Natural killer cell (primary cell): ENCODE measurements around the gene STX11. TPM values are rescaled to one million over a fixed set of nuclear protein-coding genes. Genes with fewer than 3 reads are reported as not detected.

Source experiments
- ATAC-seq, 3 donors: fragments of 150-1000 bp in 2 of 3; fragments of 200-7000 bp in 1 of 3; cut with Tn5 transposase; 1 replicate in 1 of 3; 2 replicates in 2 of 3; pipeline ENCODE4 v1.10.0; 2021; ENCODE audit warnings: mild to moderate bottlenecking in 2 of 3, moderate library complexity in 2 of 3
- DNase-seq, 2 donors: peaks; one replicate each; pipeline versions ENCODE4 v3.0.0 to v3.0.0-alpha.2; 2013 to 2021; ENCODE audit warnings: mixed read lengths in 1 of 2
- H3K27ac ChIP-seq: one replicate; pipeline ENCODE4 v1.5.1; 2013; ENCODE audit warnings: mild to moderate bottlenecking, low read length
- H3K27me3 ChIP-seq: one replicate; pipeline ENCODE4 v1.6.1; 2013; ENCODE audit warnings: low read length; ENCODE audit not compliant: control insufficient read depth, insufficient read depth
- H3K36me3 ChIP-seq: one replicate; pipeline ENCODE4 v1.6.1; 2013; ENCODE audit warnings: low read length; ENCODE audit not compliant: control insufficient read depth, insufficient read depth
- H3K4me1 ChIP-seq: one replicate; pipeline ENCODE4 v1.6.1; 2013; ENCODE audit warnings: low read length; ENCODE audit not compliant: control insufficient read depth, insufficient read depth
- H3K4me3 ChIP-seq: one replicate; pipeline ENCODE4 v1.5.1; 2013; ENCODE audit warnings: low read length
- H3K9me3 ChIP-seq: one replicate; pipeline ENCODE4 v1.6.1; 2013; ENCODE audit warnings: low read length; ENCODE audit not compliant: control insufficient read depth, insufficient read depth
- H3K27ac Mint-ChIP-seq, 2 donors: one replicate each; pipeline ENCODE4 v1.8.0; 2022; ENCODE audit warnings: mild to moderate bottlenecking in 2 of 2, mixed read lengths in 2 of 2, moderate library complexity in 1 of 2
- H3K27me3 Mint-ChIP-seq, 2 donors: one replicate each; pipeline ENCODE4 v1.8.0; 2022; ENCODE audit warnings: low read depth in 2 of 2, mixed read lengths in 2 of 2
- H3K36me3 Mint-ChIP-seq: one replicate; pipeline ENCODE4 v1.8.0; 2022; ENCODE audit warnings: mixed read lengths
- H3K4me1 Mint-ChIP-seq, 2 donors: one replicate each; pipeline ENCODE4 v1.8.0; 2022; ENCODE audit warnings: mixed read lengths in 2 of 2
- H3K4me3 Mint-ChIP-seq: one replicate; pipeline ENCODE4 v1.8.0; 2022; ENCODE audit warnings: mild to moderate bottlenecking, moderate library complexity, mixed read lengths
- H3K9me3 Mint-ChIP-seq, 2 donors: one replicate each; pipeline ENCODE4 v1.8.0; 2022; ENCODE audit warnings: mixed read lengths in 2 of 2
- WGBS: methylation state at CpG from one replicate; pipeline ENCODE4 v1.1.7; 2013; ENCODE audit warnings: missing lambda C conversion rate; ENCODE audit not compliant: insufficient coverage; 5-methylcytosine and 5-hydroxymethylcytosine counted together
- intact Hi-C: fragments of 100-400 bp; cut with micrococcal nuclease; formaldehyde crosslinking; loops from one replicate; pipeline ENCODE4 v1.14.2; 2022
- total RNA-seq, 4 donors: library from RNA; stranded (reverse); fragments of 120-200 nt in 1 of 4; gene quantifications; one replicate each; pipeline versions ENCODE4 v1.2.3 to v1.2.4, GENCODE V29; 2013 to 2022
- TF ChIP-seq, protein P1 (sequence below): fragments of 200-600 bp; IDR thresholded peaks from one replicate; pipeline ENCODE4 v1.8.0; 2022; ENCODE audit warnings: antibody characterized with exemption

The STX11 gene
- total RNA-seq, 3 donors from 2014 or later (not counting 1 experiment from before 2014, with no cell fraction given), result 21.9 to 38.3 (median 34.2) TPM

DNA sequence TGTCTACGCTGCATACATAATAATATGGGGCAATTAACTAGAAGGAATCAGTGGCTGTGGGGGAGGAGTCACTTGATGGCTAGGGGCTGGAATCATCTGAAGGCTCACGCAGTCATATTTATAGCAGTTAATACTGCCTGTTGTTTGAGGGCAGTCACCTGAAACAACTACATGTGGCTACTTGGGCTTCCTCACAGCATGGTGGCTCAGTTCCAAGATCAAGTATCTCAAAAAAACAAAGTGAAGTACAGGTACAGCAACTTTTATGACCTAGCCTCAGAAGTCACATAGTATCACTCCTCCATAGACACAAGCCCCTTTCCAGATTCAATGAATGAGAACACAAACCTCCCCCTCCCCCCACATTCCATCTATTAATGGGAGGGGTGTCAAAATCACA lies 63.7 kb downstream of the STX11 start:
- H3K4me3 ChIP-seq, result no peak overlapping the region
- H3K27ac ChIP-seq, result no peak overlapping the region
- Mint-ChIP-seq H3K36me3 (no peaks in the 10 kb centered on the region), H3K27me3 (peaks cover 21 to 22% of the 10 kb centered on the region in 2 donors), H3K4me3 (no peak overlapping the region), H3K27ac (no peak overlapping the region), H3K9me3 (no peaks in the 10 kb centered on the region), H3K4me1 (peaks cover 37 to 40% of the 10 kb centered on the region in 2 donors)
- H3K27me3 ChIP-seq, result peaks cover 4% of the 10 kb centered on the region
- H3K36me3 ChIP-seq, result no peaks in the 10 kb centered on the region
- no peaks in the 10 kb centered on the region for H3K9me3 ChIP-seq
- DNase-seq, result no peak
- H3K4me1 ChIP-seq, result peaks cover 24% of the 10 kb centered on the region
- intact Hi-C loops, result no loop called here
- WGBS, result 98% methylated on average over 2 of the region's 2 CpGs
- TF ChIP-seq, protein P1, sequence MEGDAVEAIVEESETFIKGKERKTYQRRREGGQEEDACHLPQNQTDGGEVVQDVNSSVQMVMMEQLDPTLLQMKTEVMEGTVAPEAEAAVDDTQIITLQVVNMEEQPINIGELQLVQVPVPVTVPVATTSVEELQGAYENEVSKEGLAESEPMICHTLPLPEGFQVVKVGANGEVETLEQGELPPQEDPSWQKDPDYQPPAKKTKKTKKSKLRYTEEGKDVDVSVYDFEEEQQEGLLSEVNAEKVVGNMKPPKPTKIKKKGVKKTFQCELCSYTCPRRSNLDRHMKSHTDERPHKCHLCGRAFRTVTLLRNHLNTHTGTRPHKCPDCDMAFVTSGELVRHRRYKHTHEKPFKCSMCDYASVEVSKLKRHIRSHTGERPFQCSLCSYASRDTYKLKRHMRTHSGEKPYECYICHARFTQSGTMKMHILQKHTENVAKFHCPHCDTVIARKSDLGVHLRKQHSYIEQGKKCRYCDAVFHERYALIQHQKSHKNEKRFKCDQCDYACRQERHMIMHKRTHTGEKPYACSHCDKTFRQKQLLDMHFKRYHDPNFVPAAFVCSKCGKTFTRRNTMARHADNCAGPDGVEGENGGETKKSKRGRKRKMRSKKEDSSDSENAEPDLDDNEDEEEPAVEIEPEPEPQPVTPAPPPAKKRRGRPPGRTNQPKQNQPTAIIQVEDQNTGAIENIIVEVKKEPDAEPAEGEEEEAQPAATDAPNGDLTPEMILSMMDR, result no peak
- ATAC-seq, result no peak

DNA sequence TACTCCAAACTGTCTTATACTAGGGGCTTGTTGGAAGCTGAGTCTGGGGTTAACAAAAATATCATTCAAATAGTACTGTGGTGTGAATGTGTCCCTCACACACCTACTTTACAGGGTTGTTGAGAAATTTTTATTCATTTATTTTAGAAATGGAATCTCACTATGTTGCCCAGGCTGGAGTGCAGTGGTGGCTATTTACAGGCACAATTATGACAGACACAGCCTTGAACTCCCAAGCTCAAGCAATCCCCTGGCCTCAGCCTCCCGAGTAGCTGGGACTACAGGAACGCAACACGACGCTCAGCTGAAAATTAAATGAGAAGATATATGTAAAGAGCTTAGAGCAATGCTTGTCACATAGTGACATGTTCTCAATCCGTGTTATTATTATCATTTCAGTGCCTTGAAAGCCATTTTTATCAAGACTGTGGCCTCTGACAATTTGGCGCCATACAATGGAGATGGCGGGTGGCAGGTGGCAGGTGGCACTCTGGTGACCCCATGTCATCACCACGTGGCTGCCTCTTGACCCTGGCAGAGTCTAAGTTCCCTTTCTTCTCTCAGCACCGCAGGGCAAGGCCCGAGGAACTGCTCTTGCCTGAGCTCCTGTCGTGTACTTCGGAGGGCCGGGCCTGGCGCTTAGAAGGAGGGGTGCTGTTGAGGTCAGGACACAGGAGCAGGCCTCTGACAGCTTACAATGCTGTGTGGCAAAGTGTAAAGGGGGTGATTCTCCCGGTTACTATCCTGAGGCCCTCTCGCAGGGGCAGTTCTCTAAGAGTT lies 64.5 kb downstream of the STX11 start:
- no peaks in the 10 kb centered on the region for H3K9me3 Mint-ChIP-seq
- Histone ChIP-seq H3K36me3 (no peaks in the 10 kb centered on the region), H3K9me3 (no peaks in the 10 kb centered on the region), H3K4me3 (no peak overlapping the region), H3K4me1 (peaks cover 24% of the 10 kb centered on the region), H3K27ac (peak overlapping the region; percentile 84), H3K27me3 (no peaks in the 10 kb centered on the region)
- ATAC-seq (no peak), DNase-seq (peak in 1 of 2 donors; percentile 15)
- peaks cover 17 to 20% of the 10 kb centered on the region in 2 donors for H3K27me3 Mint-ChIP-seq
- TF ChIP-seq, protein P1, result no peak
- intact Hi-C loops, result loop anchor here (5.0 kb wide), 2 partner anchors 127 to 267 kb away; no protein-coding TSS in a partner anchor
- H3K4me1 Mint-ChIP-seq, result peaks cover 37 to 40% of the 10 kb centered on the region in 2 donors
- H3K36me3 Mint-ChIP-seq, result no peaks in the 10 kb centered on the region
- peak overlapping the region; percentile 97 for H3K4me3 Mint-ChIP-seq
- WGBS, result 95% methylated on average over 16 of the region's 16 CpGs
- peak overlapping the region; percentile 97 to 100 for H3K27ac Mint-ChIP-seq

DNA sequence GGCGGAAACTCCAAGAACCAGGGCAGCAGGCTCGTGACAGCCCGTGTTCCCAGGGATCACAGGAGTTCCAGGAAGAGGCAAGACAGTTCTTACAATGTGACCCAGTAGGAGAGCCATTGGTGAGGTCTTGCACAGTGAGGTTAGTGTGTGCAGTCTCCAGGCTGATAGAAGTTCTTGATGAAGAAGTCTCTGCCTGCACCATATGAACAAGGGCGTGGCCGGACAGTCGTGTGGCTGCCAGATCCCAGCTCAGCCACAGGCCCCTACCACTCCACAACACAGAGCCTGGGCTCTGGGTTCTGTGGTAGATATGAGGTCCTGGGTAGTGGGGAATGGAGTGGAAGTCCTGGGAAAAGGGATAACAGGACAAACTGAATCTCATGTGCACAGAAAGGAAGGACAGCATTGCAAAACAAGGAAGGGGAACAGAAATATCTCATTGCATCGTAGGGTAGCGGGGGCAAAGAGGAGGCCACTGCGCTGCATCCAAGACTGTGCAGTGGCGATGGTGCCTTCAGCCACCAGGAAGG lies 65.2 kb downstream of the STX11 start:
- no peaks in the 10 kb centered on the region for H3K27me3 ChIP-seq
- peak overlapping the region; percentile 78 for H3K4me3 ChIP-seq
- H3K36me3 ChIP-seq, result no peaks in the 10 kb centered on the region
- Mint-ChIP-seq H3K9me3 (no peaks in the 10 kb centered on the region), H3K4me1 (peaks cover 37 to 40% of the 10 kb centered on the region in 2 donors), H3K36me3 (no peaks in the 10 kb centered on the region), H3K27me3 (peaks cover 12 to 14% of the 10 kb centered on the region in 2 donors), H3K4me3 (peak overlapping the region; percentile 97), H3K27ac (peak overlapping the region; percentile 97 to 100)
- TF ChIP-seq, protein P1, result no peak
- no peak for ATAC-seq
- intact Hi-C loops, result loop anchor here (5.0 kb wide), 2 partner anchors 127 to 267 kb away; no protein-coding TSS in a partner anchor
- peak overlapping the region; percentile 84 for H3K27ac ChIP-seq
- peak in 1 of 2 donors; percentile 46 for DNase-seq
- H3K4me1 ChIP-seq, result peaks cover 24% of the 10 kb centered on the region
- no peaks in the 10 kb centered on the region for H3K9me3 ChIP-seq
- WGBS, result 41% methylated on average over 7 of the region's 10 CpGs
